Right lobe of liver (tissue), 6 donors: ENCODE results near the gene MYH10. TPM values are rescaled to one million over a fixed set of nuclear protein-coding genes. Genes with fewer than 3 reads are reported as not detected.

ENCODE experiments used
- ATAC-seq, 4 donors: fragments of 200-7000 bp; cut with Tn5 transposase; one replicate each; pipeline ENCODE4 v1.9.1; 2020; ENCODE audit warnings: mild to moderate bottlenecking in 4 of 4, moderate library complexity in 4 of 4
- DNase-seq, 3 donors: peaks; one replicate each; pipeline ENCODE4 v3.0.0-alpha.2; 2020
- H3K27ac ChIP-seq, 3 donors: fragments of 200-600 bp; one replicate each; pipeline ENCODE4 v1.8.0; 2022
- H3K27me3 ChIP-seq, 2 donors: fragments of 200-600 bp; one replicate each; pipeline ENCODE4 v1.8.0; 2022
- H3K36me3 ChIP-seq, 4 donors: fragments of 200-600 bp; sonication (generic) in 1 of 4; one replicate each; pipeline versions ENCODE4 v1.5.1 to v1.8.0; 2017 to 2022; ENCODE audit warnings: control low read depth in 1 of 4
- H3K4me1 ChIP-seq, 4 donors: fragments of 200-600 bp; sonication (generic) in 1 of 4; one replicate each; pipeline versions ENCODE4 v1.5.1 to v1.8.0; 2017 to 2022; ENCODE audit warnings: control low read depth in 1 of 4
- H3K4me3 ChIP-seq, 3 donors: fragments of 200-600 bp; one replicate each; pipeline ENCODE4 v1.8.0; 2022
- H3K9me3 ChIP-seq, 4 donors: fragments of 200-600 bp; sonication (generic) in 1 of 4; one replicate each; pipeline versions ENCODE4 v1.5.1 to v1.8.0; 2017 to 2022; ENCODE audit warnings: control low read depth in 1 of 4
- POLR2A ChIP-seq: fragments of 450-650 bp; IDR thresholded peaks from one replicate; pipeline ENCODE4 v1.6.1; 2017; ENCODE audit warnings: antibody characterized with exemption, mild to moderate bottlenecking
- WGBS: methylation state at CpG from one replicate; pipeline ENCODE4 v1.1.6; 2018; ENCODE audit warnings: low coverage, low lambda C conversion rate; ENCODE audit not compliant: insufficient coverage; ENCODE audit errors: missing lambda C conversion rate; 5-methylcytosine and 5-hydroxymethylcytosine counted together
- intact Hi-C, 2 donors: fragments of 100-400 bp; cut with DNase I; formaldehyde crosslinking; loops; one replicate each; pipeline versions ENCODE4 v1.11.2 to v1.14.1; 2022
- total RNA-seq, 6 experiments: library from RNA; depleted of rRNA in 2 of 6; stranded (reverse); fragments of >200 nt in 2 of 6; fragmentation: NEBNext Ultra II Directional in 3 of 6; extraction: Animal tissue kit (Norgen Biotek cat#: 25700) in 3 of 6; gene quantifications; one replicate each; pipeline versions ENCODE4 v1.1.0 to v1.2.4, GENCODE V29; 2016 to 2023
- TF ChIP-seq, protein P1 (sequence below), 4 donors: fragments of 200-600 bp in 3 of 4; fragments of 450-650 bp in 1 of 4; IDR thresholded peaks; one replicate each; pipeline versions ENCODE4 v1.5.1 to v1.8.0; 2016 to 2022; ENCODE audit warnings: antibody characterized with exemption in 4 of 4, mild to moderate bottlenecking in 2 of 4
- donor health status: DM: no; HTN: yes; CAD: no.
- donor health status: DM: no; HTN: no; CAD: no.
- donor health status: DM: no; HTN: no; CAD: no.
- donor health status: DM: no; HTN: yes; CAD: no.
- donor health status: DM: no; HTN: yes; CAD: no.

MYH10 gene
- total RNA-seq, 6 experiments from 2014 or later = 19.8 to 32.9 (median 24.3) TPM

DNA sequence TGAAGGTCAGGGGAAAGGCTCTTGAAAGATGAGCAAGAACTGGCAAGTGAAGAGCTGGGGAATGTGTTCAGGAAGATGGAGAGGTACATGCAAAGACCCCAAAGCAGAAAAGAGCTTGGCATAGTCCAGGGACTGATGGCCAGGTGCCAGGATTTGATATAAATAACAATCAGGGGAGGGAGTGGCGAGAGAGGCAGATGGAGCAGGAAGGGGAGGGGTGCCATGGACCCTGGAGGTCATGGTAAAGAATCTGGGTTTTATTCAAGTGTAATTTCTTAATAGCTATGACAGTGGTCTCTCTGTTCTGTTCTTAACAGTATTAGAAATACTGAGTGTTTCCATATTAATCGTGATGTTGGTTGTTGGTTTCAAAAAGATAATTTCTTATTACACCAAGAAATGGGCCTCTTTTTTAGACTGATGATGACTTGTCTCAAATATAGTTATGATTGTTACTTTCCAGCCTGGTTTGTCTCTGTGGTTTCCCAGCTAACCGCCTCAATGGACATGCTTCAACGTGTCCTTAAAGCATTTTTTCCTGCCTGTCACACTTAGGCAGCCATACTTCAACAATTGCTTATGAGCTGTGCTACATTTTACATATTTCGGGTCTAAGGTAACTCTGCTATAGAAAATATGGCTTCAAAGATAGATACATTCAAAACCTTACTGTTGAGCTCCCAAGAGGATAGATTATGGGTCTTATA lies 49.4 kb downstream of the MYH10 start:
- no peak for TF ChIP-seq POLR2A
- TF ChIP-seq, protein P1, sequence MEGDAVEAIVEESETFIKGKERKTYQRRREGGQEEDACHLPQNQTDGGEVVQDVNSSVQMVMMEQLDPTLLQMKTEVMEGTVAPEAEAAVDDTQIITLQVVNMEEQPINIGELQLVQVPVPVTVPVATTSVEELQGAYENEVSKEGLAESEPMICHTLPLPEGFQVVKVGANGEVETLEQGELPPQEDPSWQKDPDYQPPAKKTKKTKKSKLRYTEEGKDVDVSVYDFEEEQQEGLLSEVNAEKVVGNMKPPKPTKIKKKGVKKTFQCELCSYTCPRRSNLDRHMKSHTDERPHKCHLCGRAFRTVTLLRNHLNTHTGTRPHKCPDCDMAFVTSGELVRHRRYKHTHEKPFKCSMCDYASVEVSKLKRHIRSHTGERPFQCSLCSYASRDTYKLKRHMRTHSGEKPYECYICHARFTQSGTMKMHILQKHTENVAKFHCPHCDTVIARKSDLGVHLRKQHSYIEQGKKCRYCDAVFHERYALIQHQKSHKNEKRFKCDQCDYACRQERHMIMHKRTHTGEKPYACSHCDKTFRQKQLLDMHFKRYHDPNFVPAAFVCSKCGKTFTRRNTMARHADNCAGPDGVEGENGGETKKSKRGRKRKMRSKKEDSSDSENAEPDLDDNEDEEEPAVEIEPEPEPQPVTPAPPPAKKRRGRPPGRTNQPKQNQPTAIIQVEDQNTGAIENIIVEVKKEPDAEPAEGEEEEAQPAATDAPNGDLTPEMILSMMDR (IDR thresholded peaks at IDR 0.05) = no peak
- 73% methylated on average over 5 of the region's 5 CpGs for WGBS
- DNase-seq (no peak), ATAC-seq (no peak)
- H3K27me3 ChIP-seq = no peaks in the 10 kb centered on the region
- no peaks in the 10 kb centered on the region for H3K36me3 ChIP-seq
- H3K27ac ChIP-seq = no peak overlapping the region
- H3K4me1 ChIP-seq = no peaks in the 10 kb centered on the region
- intact Hi-C loops = no loop called here
- no peak overlapping the region for H3K4me3 ChIP-seq
- no peaks in the 10 kb centered on the region for H3K9me3 ChIP-seq

DNA sequence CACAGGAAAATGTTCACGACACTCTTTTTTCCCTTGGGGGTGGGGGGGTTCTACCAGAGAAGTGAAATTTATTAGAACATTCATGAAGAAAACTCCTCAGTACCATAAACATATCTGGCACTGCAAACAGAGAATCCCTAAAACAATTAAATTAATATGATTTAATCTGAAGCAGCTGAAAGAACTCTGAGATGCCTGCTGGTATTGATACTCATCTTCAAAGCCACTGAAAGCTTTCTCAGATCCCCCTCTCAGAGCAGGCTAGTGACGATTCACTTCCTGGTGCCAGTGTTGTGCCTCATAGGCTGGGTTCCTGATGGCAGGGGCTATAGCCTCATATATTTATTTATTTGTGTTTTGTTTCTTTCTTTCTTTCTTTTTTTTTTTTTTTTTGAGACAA lies 52.7 kb downstream of the MYH10 start:
- TF ChIP-seq, protein P1 (IDR thresholded peaks at IDR 0.05) = no peak
- no peak for TF ChIP-seq POLR2A
- 56% methylated on average over 1 of the region's 2 CpGs for WGBS
- intact Hi-C loops = no loop called here

DNA sequence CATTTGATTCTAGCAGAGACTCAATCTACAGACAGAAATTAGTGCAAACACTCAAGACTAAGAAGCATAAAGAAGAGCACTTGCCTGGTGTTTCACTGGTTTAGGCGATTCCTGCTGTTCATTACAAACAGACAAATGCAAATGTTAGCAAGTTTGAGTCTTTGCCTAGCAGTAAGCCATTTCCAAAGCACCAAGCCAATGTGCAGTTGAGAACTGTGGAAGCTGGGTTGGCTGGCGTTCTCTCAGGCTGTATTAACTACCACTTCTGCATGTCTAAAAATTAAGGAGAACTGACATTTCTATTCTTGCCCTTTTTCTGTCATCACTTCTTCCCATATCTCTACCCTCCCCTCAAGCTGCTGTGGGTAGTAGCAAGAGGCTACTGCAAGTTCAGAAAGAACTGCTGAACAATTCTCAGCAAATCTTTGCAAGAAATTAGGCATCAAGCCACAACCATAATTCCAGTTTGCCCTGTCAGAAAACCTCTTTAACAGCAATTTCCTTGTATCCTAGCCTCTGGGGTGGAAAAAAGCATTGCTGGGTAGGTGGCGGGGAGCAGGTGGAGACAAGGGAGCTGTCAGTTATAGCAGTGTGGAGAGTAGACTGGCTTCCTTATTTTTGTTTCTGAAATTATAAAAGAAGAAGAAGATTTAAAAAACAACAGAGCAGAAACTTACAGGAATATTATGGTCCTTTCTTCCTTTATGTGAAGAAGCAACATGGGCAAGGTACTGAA lies 53.8 kb downstream of the MYH10 start:
- DNase-seq (no peak), ATAC-seq (no peak)
- no peaks in the 10 kb centered on the region for H3K9me3 ChIP-seq
- H3K27ac ChIP-seq = no peak overlapping the region
- H3K27me3 ChIP-seq = no peaks in the 10 kb centered on the region
- TF ChIP-seq, protein P1 (IDR thresholded peaks at IDR 0.05) = no peak
- TF ChIP-seq POLR2A = no peak
- no peak overlapping the region for H3K4me3 ChIP-seq
- intact Hi-C loops = no loop called here
- no peaks in the 10 kb centered on the region for H3K4me1 ChIP-seq
- WGBS = 87% methylated on average over 3 of the region's 3 CpGs
- H3K36me3 ChIP-seq = no peaks in the 10 kb centered on the region

More for the DNA sequence above, 52.7 kb downstream of the MYH10 start:
- DNase-seq (no peak), ATAC-seq (no peak)
- H3K27me3 ChIP-seq = no peaks in the 10 kb centered on the region
- H3K4me3 ChIP-seq = no peak overlapping the region
- no peaks in the 10 kb centered on the region for H3K9me3 ChIP-seq
- no peak overlapping the region for H3K27ac ChIP-seq
- H3K36me3 ChIP-seq = no peaks in the 10 kb centered on the region
- H3K4me1 ChIP-seq = no peaks in the 10 kb centered on the region

DNA sequence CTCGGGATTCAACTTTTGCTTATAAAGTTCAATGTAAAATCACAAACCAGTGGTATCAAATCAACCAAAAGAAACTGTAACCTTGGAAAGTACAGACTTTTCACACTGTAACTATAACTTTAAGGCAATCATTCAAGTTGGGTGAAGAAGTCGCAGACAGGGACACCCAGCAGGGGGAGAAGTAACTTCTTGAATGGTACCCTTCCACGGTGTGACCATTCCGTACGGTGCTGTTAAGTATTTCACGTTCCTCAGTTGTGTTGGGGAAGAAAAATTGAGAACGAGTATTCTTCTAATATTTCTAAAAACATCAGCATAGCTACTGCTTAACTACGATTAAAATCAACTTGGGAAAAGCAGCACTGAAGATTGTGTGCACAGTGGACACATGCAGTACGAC lies 55.8 kb downstream of the MYH10 start:
- H3K9me3 ChIP-seq = no peaks in the 10 kb centered on the region
- no peaks in the 10 kb centered on the region for H3K36me3 ChIP-seq
- ATAC-seq = peak in 2 of 4 donors; percentile 32 to 53
- no peak overlapping the region for H3K27ac ChIP-seq
- intact Hi-C loops = no loop called here
- DNase-seq = no peak
- no peaks in the 10 kb centered on the region for H3K4me1 ChIP-seq
- TF ChIP-seq POLR2A = no peak
- TF ChIP-seq, protein P1 (IDR thresholded peaks at IDR 0.05) = peak in 3 of 4 donors; percentile 14 to 35 (median 22)
- WGBS = 77% methylated on average over 9 of the region's 9 CpGs
- H3K4me3 ChIP-seq = no peak overlapping the region
- H3K27me3 ChIP-seq = no peaks in the 10 kb centered on the region
